GDM1 (cell line): ENCODE measurements around the gene OLFML1.
"Not testable (repeated sequence)": the region's sequence is repeated elsewhere in the genome, so short reads cannot be mapped to it uniquely, and the experiment has no call there.

Source experiments
- DNase-seq: peaks from one replicate; lab custom pipeline; 2025; lab: John Stamatoyannopoulos, UW

The OLFML1 gene

GRCh38 chr11:7512525-7513233 is 27.4 kb downstream of the OLFML1 start:
- peak; percentile 48 for DNase-seq

- peak; percentile 48 for DNase-seq
These were observed 28.2 kb downstream of the OLFML1 start, which contains the start of gene PPFIBP2 for GRCh38 chr11:7513234-7514098. PPFIBP2 (plus strand) TSS chr11:7513999; CDS start chr11:7549476, 35,477 bp downstream.

- DNase-seq, result no peak
These were observed 28.8 kb downstream of the OLFML1 start for GRCh38 chr11:7514099-7514591.

GRCh38 chr11:7515447-7515886 is 30.2 kb downstream of the OLFML1 start:
- DNase-seq, result no peak

- no peak for DNase-seq
These were observed 31.2 kb downstream of the OLFML1 start for GRCh38 chr11:7516475-7516874.

GRCh38 chr11:7517743-7518142 is 32.4 kb downstream of the OLFML1 start:
- DNase-seq, result not testable (repeated sequence)

GRCh38 chr11:7518811-7519562 is 33.7 kb downstream of the OLFML1 start:
- no peak for DNase-seq

GRCh38 chr11:7520011-7520942 is 35.0 kb downstream of the OLFML1 start:
- no peak for DNase-seq

GRCh38 chr11:7520981-7521487 is 35.7 kb downstream of the OLFML1 start:
- DNase-seq, result no peak

GRCh38 chr11:7522121-7522520 is 36.8 kb downstream of the OLFML1 start:
- DNase-seq, result no peak

- DNase-seq, result no peak
These were observed 37.2 kb downstream of the OLFML1 start for GRCh38 chr11:7522546-7522945.

- no peak for DNase-seq
These were observed 38.3 kb downstream of the OLFML1 start for GRCh38 chr11:7523416-7524210.

GRCh38 chr11:7524462-7525235 is 39.3 kb downstream of the OLFML1 start:
- DNase-seq, result no peak

GRCh38 chr11:7525424-7525823 is 40.1 kb downstream of the OLFML1 start:
- DNase-seq, result no peak

GRCh38 chr11:7527029-7527428 is 41.7 kb downstream of the OLFML1 start:
- DNase-seq, result no peak

GRCh38 chr11:7528514-7529049 is 43.3 kb downstream of the OLFML1 start:
- DNase-seq, result no peak

GRCh38 chr11:7530013-7530640 is 44.8 kb downstream of the OLFML1 start:
- DNase-seq, result no peak

GRCh38 chr11:7531011-7531410 is 45.7 kb downstream of the OLFML1 start:
- DNase-seq, result no peak
